Bronchial epithelial cell (primary cell): ENCODE measurements around the gene CFAP100. TPM values are rescaled to one million over a fixed set of nuclear protein-coding genes. Genes with fewer than 3 reads are reported as not detected.

Source experiments
- DNase-seq: peaks from one replicate; pipeline ENCODE4 v3.0.0-alpha.2; 2010; ENCODE audit warnings: low read depth
- FAIRE-seq: peaks from 2 replicates; lab custom pipeline; 2011; peaks lifted over from hg19 to GRCh38; lab: Jason Lieb, UNC
- H3K27me3 ChIP-seq: 2 replicates; pipeline ENCODE4 v1.5.1; 2011; ENCODE audit warnings: low read length; ENCODE audit not compliant: control insufficient read depth, insufficient read depth
- H3K36me3 ChIP-seq: 2 replicates; pipeline ENCODE4 v1.5.1; 2011; ENCODE audit warnings: low read length; ENCODE audit not compliant: control insufficient read depth, insufficient read depth
- H3K4me3 ChIP-seq: 2 replicates; pipeline ENCODE4 v1.5.1; 2011; ENCODE audit warnings: mild to moderate bottlenecking, low read depth, low read length, control low read depth
- CTCF ChIP-seq: IDR thresholded peaks from 2 replicates; pipeline ENCODE4 v1.5.1; 2011; ENCODE audit warnings: mild to moderate bottlenecking, moderate library complexity, low read length, control low read depth, inconsistent platforms; ENCODE audit not compliant: insufficient read depth, severe bottlenecking
- total RNA-seq: library from RNA; depleted of rRNA; stranded (reverse); fragments of >200 nt; gene quantifications from 2 replicates; pipeline ENCODE4 v1.2.1, GENCODE V29; 2014

Gene CFAP100
- total RNA-seq, 1 donor from 2014 or later, result not detected

GRCh38 chr3:126450744-126451143, 56.0 kb downstream of the CFAP100 start:
- Histone ChIP-seq H3K36me3 (peaks cover 20% of the 10 kb centered on the region), H3K4me3 (no peak overlapping the region), H3K27me3 (no peaks in the 10 kb centered on the region)
- DNase-seq, result no peak
- FAIRE-seq, result no peak
- TF ChIP-seq CTCF, result no peak

GRCh38 chr3:126451511-126451910, 56.8 kb downstream of the CFAP100 start:
- H3K36me3 ChIP-seq, result peaks cover 22% of the 10 kb centered on the region
- FAIRE-seq (peak; percentile 32), DNase-seq (no peak)
- H3K4me3 ChIP-seq, result no peak overlapping the region
- no peaks in the 10 kb centered on the region for H3K27me3 ChIP-seq
- TF ChIP-seq CTCF, result no peak

- DNase-seq, result no peak
- H3K36me3 ChIP-seq, result peaks cover 28% of the 10 kb centered on the region
- peak; percentile 47 for FAIRE-seq
- H3K27me3 ChIP-seq, result no peaks in the 10 kb centered on the region
- no peak overlapping the region for H3K4me3 ChIP-seq
- TF ChIP-seq CTCF, result no peak
Measured at GRCh38 chr3:126452213-126452612, 57.5 kb downstream of the CFAP100 start.

- no peak for TF ChIP-seq CTCF
- no peak for DNase-seq
- H3K27me3 ChIP-seq, result no peaks in the 10 kb centered on the region
- peaks cover 32% of the 10 kb centered on the region for H3K36me3 ChIP-seq
- FAIRE-seq, result no peak
- no peak overlapping the region for H3K4me3 ChIP-seq
Measured at GRCh38 chr3:126454025-126454424, 59.3 kb downstream of the CFAP100 start.

- H3K36me3 ChIP-seq, result peaks cover 34% of the 10 kb centered on the region
- H3K4me3 ChIP-seq, result no peak overlapping the region
- TF ChIP-seq CTCF, result no peak
- FAIRE-seq (no peak), DNase-seq (no peak)
- no peaks in the 10 kb centered on the region for H3K27me3 ChIP-seq
Measured at GRCh38 chr3:126454437-126455198, 59.9 kb downstream of the CFAP100 start.
